Psoas muscle (tissue), 8 donors: ENCODE results near the gene PTPRM. TPM values are rescaled to one million over a fixed set of nuclear protein-coding genes. Genes with fewer than 3 reads are reported as not detected.

Source experiments
- ATAC-seq, 4 donors: fragments of 200-7000 bp; cut with Tn5 transposase; one replicate each; pipeline ENCODE4 v1.9.1; 2020; ENCODE audit warnings: moderate library complexity in 3 of 4, mild to moderate bottlenecking in 2 of 4
- DNase-seq, 2 donors: peaks; one replicate each; pipeline ENCODE4 v3.0.0-alpha.2; 2020
- H3K27ac ChIP-seq: fragments of 200-600 bp; one replicate; pipeline ENCODE4 v1.8.0; 2022
- H3K27me3 ChIP-seq, 3 donors: fragments of 200-600 bp in 1 of 3; one replicate each; pipeline versions ENCODE4 v1.6.1 to v1.8.0; 2013 to 2022; ENCODE audit warnings: low read length in 2 of 3, mild to moderate bottlenecking in 2 of 3, moderate library complexity in 1 of 3; ENCODE audit not compliant: insufficient read depth in 3 of 3
- H3K36me3 ChIP-seq, 2 donors: fragments of 200-600 bp in 1 of 2; one replicate each; pipeline versions ENCODE4 v1.6.1 to v1.8.0; 2013 to 2022; ENCODE audit warnings: low read depth in 1 of 2, mild to moderate bottlenecking in 1 of 2, moderate library complexity in 1 of 2; ENCODE audit not compliant: insufficient read depth in 1 of 2
- H3K4me1 ChIP-seq: fragments of 200-600 bp; one replicate; pipeline ENCODE4 v1.8.0; 2022
- H3K4me3 ChIP-seq: fragments of 200-600 bp; one replicate; pipeline ENCODE4 v1.8.0; 2022; ENCODE audit warnings: mild to moderate bottlenecking
- H3K9me3 ChIP-seq: fragments of 200-600 bp; one replicate; pipeline ENCODE4 v1.8.0; 2022
- CTCF ChIP-seq: fragments of 200-600 bp; IDR thresholded peaks from one replicate; pipeline ENCODE4 v1.8.0; 2022; ENCODE audit warnings: antibody characterized with exemption
- WGBS, 3 donors: extraction: QIAGEN DNeasy Blood & Tissue Kit; methylation state at CpG; one replicate each; pipeline versions ENCODE4 v1.1.6 to v1.1.7; 2013; 5-methylcytosine and 5-hydroxymethylcytosine counted together
- intact Hi-C, 2 donors: fragments of 100-400 bp; cut with DNase I; formaldehyde crosslinking; loops; one replicate each; pipeline versions ENCODE4 v1.11.0 to v1.14.2; 2022
- polyA plus RNA-seq, 3 donors: library from polyadenylated mRNA; stranded (reverse); fragments of 200-250 nt; gene quantifications; one replicate each; pipeline ENCODE4 v1.2.3, GENCODE V29; 2013
- total RNA-seq, 4 donors: library from RNA; stranded (reverse); fragmentation: NEBNext Ultra II Directional in 2 of 4; extraction: Animal tissue kit (Norgen Biotek cat#: 25700) in 2 of 4; gene quantifications; one replicate each; pipeline versions ENCODE4 v1.2.1 to v1.2.4, GENCODE V29; 2021 to 2023
- donor health status: healthy with polysubstance abuse.
- donor health status: DM: no; HTN: no; CAD: no; lungs with moderate emphysema.
- donor health status: Bipolar disorder and iron deficiency.
- donor health status: healthy.
- donor health status: DM: yes; HTN: yes; CAD: no.
- donor health status: DM: no; HTN: no; CAD: no.
- donor health status: DM: no; HTN: no; CAD: no.
- donor health status: DM: yes; HTN: yes; CAD: no.

Gene PTPRM
- total and polyA plus RNA-seq, 7 donors: 27.4 to 78.9 (median 39.0) TPM

GRCh38 chr18:7523772-7524171, 43.3 kb upstream of the PTPRM start:
- TF ChIP-seq CTCF: no peak
- no peaks in the 10 kb centered on the region for H3K4me1 ChIP-seq
- H3K27me3 ChIP-seq: no peaks in the 10 kb centered on the region
- no peak overlapping the region for H3K4me3 ChIP-seq
- 84 to 94% (median 90%) methylated on average over 3 of the region's 3 CpGs for WGBS, 3 donors
- DNase-seq (no peak), ATAC-seq (no peak)
- intact Hi-C loops: no loop called here
- no peaks in the 10 kb centered on the region for H3K9me3 ChIP-seq
- no peaks in the 10 kb centered on the region for H3K36me3 ChIP-seq
- no peak overlapping the region for H3K27ac ChIP-seq

- no peaks in the 10 kb centered on the region for H3K36me3 ChIP-seq
- DNase-seq (no peak), ATAC-seq (no peak)
- no peak for TF ChIP-seq CTCF
- 45 to 48% (median 48%) methylated on average over 2 of the region's 2 CpGs for WGBS, 3 donors
- H3K4me3 ChIP-seq: no peak overlapping the region
- H3K27me3 ChIP-seq: no peaks in the 10 kb centered on the region
- intact Hi-C loops: no loop called here
- H3K4me1 ChIP-seq: no peaks in the 10 kb centered on the region
- peaks cover under 1% of the 10 kb centered on the region for H3K9me3 ChIP-seq
- no peak overlapping the region for H3K27ac ChIP-seq
These were observed 42.3 kb upstream of the PTPRM start for GRCh38 chr18:7524786-7525185.

GRCh38 chr18:7532942-7533341, 34.2 kb upstream of the PTPRM start:
- no peak for DNase-seq
- no peak for TF ChIP-seq CTCF
- no peaks in the 10 kb centered on the region for H3K36me3 ChIP-seq
- no peaks in the 10 kb centered on the region for H3K27me3 ChIP-seq
- WGBS, 3 donors: 62 to 69% (median 65%) methylated on average over 4 of the region's 4 CpGs
- H3K27ac ChIP-seq: no peak overlapping the region
- peaks cover 11% of the 10 kb centered on the region for H3K4me1 ChIP-seq
- H3K4me3 ChIP-seq: no peak overlapping the region
- H3K9me3 ChIP-seq: peaks cover 19% of the 10 kb centered on the region
- intact Hi-C loops: no loop called here
- no peak for ATAC-seq

- H3K9me3 ChIP-seq: peaks cover 15% of the 10 kb centered on the region
- H3K4me1 ChIP-seq: peaks cover 11% of the 10 kb centered on the region
- no peak for TF ChIP-seq CTCF
- H3K27ac ChIP-seq: no peak overlapping the region
- H3K36me3 ChIP-seq: no peaks in the 10 kb centered on the region
- no peaks in the 10 kb centered on the region for H3K27me3 ChIP-seq
- intact Hi-C loops: no loop called here
- WGBS, 3 donors: 89 to 92% (median 90%) methylated on average over 5 of the region's 5 CpGs
- no peak for DNase-seq
- ATAC-seq: no peak
- H3K4me3 ChIP-seq: no peak overlapping the region
These were observed 31.5 kb upstream of the PTPRM start for GRCh38 chr18:7535436-7536205.

GRCh38 chr18:7537145-7537544, 30.0 kb upstream of the PTPRM start:
- intact Hi-C loops: no loop called here
- TF ChIP-seq CTCF: no peak
- Histone ChIP-seq H3K36me3 (no peaks in the 10 kb centered on the region), H3K4me1 (peaks cover 11% of the 10 kb centered on the region), H3K27me3 (no peaks in the 10 kb centered on the region), H3K4me3 (no peak overlapping the region), H3K9me3 (peaks cover 6% of the 10 kb centered on the region), H3K27ac (peak overlapping the region; percentile 6)
- DNase-seq: no peak
- peak; percentile 82 to 93 (median 90) for ATAC-seq
- 79 to 94% (median 85%) methylated on average over 1 of the region's 1 CpG for whole genome bisulfite sequencing, 3 donors
